ENCODE data around the gene DISC1.

The DISC1 gene

GRCh38 chr1:232016616-232017015 lies 390.0 kb downstream of the DISC1 start:
- no peak for DNase-seq

- DNase-seq = no peak
Measured at GRCh38 chr1:232017057-232017456, 390.5 kb downstream of the DISC1 start.

- DNase-seq = no peak
Measured at GRCh38 chr1:232017759-232018158, 391.2 kb downstream of the DISC1 start.

GRCh38 chr1:232018231-232019025 lies 391.8 kb downstream of the DISC1 start:
- DNase-seq = no peak

- no peak for DNase-seq
Measured at GRCh38 chr1:232019026-232019340, 392.4 kb downstream of the DISC1 start.

- no peak for DNase-seq
Measured at GRCh38 chr1:232020352-232020751, 393.8 kb downstream of the DISC1 start.

GRCh38 chr1:232029315-232029714 lies 402.7 kb downstream of the DISC1 start:
- DNase-seq = peak in 1 of 14 donors; percentile 2

- no peak for DNase-seq
Measured at GRCh38 chr1:232031156-232031555, 404.6 kb downstream of the DISC1 start.

- no peak for DNase-seq
Measured at GRCh38 chr1:232033285-232033684, 406.7 kb downstream of the DISC1 start.

GRCh38 chr1:232034556-232034955 lies 408.0 kb downstream of the DISC1 start:
- no peak for DNase-seq

GRCh38 chr1:232036181-232036933 lies 409.8 kb downstream of the DISC1 start:
- DNase-seq = peak in 1 of 14 donors; percentile 25

- no peak for DNase-seq
Measured at GRCh38 chr1:232037774-232038388, 411.3 kb downstream of the DISC1 start.

- DNase-seq = peak in 1 of 14 donors; percentile 86
Measured at GRCh38 chr1:232038706-232039677, 412.4 kb downstream of the DISC1 start.

- no peak for DNase-seq
Measured at GRCh38 chr1:232040260-232040659, 413.7 kb downstream of the DISC1 start.

GRCh38 chr1:232044728-232045127 lies 418.1 kb downstream of the DISC1 start:
- no peak for DNase-seq

GRCh38 chr1:232045139-232045994 lies 418.8 kb downstream of the DISC1 start:
- no peak for DNase-seq

- DNase-seq = no peak
Measured at GRCh38 chr1:232046451-232047306, 420.1 kb downstream of the DISC1 start.

GRCh38 chr1:232047473-232047872 lies 420.9 kb downstream of the DISC1 start:
- DNase-seq = no peak

- no peak for DNase-seq
Measured at GRCh38 chr1:232048481-232048880, 421.9 kb downstream of the DISC1 start.

GRCh38 chr1:232049335-232049734 lies 422.7 kb downstream of the DISC1 start:
- no peak for DNase-seq

All from C1 segment of cervical spinal cord (tissue), 14 donors.